HUDEP-2 (cell line): ENCODE results near the gene ARHGEF2.
"Not testable (repeated sequence)": the region's sequence is repeated elsewhere in the genome, so short reads cannot be mapped to it uniquely, and the experiment has no call there.

Experiments used
- DNase-seq, 76 experiments: peaks; one replicate each; lab custom pipeline; 2025; ENCODE audit not compliant: unreplicated experiment in 76 of 76; lab: John Stamatoyannopoulos, UW

The ARHGEF2 gene

DNA sequence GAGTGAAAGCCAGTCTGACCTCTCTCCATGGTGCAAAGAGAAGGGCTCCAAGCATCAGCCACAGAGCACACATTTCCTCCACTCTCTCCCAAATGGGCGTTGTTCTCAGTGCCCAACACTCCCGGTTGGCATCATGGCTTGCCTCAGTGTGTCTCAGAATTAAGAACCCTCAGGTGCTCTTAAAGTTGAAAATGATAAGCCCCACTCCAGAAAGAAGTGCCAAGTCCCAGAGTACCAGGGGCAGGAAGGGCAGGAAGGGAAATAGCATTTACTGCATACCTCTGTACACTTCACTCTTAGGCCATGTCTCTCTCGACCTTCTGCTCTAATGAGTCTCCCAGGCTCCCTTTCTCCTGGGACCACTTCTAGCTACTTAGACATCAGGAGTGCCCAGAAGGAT is 15.2 kb upstream of the ARHGEF2 start:
- no peak for DNase-seq

GRCh38 chr1:155990005-155990739 is 11.8 kb upstream of the ARHGEF2 start:
- no peak for DNase-seq

- DNase-seq: peak in 65 of 76 experiments; percentile 8 to 83 (median 55)
These were observed 11.1 kb upstream of the ARHGEF2 start for GRCh38 chr1:155989242-155990004.

- DNase-seq: not testable (repeated sequence)
These were observed 6.7 kb upstream of the ARHGEF2 start for GRCh38 chr1:155984903-155985645.

GRCh38 chr1:155984341-155984740 is 6.0 kb upstream of the ARHGEF2 start:
- no peak for DNase-seq

DNA sequence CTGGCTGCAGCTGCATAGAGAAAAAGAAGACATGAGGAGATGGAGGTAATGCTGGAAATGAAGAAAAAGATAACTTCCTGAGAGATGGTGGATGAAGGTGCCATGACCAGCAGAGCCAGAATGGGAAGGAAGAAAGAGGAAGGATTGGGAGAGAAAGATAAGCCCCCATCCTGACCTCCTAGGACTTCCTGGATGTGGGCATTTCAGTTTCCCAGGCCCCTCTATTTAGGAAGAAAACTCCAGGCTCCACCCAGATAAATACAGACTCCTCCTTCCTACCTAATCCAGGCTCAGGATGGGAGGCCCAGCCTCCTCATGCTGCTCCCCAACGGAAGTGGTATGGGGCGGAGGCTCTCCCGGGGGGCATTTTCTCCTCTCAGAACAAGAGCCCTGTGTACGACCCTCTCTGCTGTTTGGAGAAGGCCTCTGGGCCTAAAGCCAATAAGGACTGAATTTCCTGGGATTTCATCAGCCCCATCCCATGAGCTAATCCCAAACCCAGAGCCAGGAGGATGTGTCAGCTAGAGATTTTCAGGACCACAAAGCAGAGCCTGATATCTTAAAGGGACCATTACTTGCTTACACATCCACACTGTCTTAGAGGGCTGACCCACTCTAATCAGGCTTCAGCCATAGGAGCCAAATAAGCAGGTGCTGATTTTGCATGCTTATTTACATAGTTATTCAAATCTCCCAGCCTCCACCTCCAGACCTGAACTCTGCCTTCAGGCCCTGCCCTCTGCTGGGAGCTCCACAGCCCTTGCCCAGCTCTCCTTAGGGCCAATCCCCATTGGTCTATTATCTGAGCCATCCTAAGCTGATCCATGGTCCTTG is 5.1 kb upstream of the ARHGEF2 start:
- peak in 9 of 76 experiments; percentile 10 to 35 (median 15) for DNase-seq

DNA sequence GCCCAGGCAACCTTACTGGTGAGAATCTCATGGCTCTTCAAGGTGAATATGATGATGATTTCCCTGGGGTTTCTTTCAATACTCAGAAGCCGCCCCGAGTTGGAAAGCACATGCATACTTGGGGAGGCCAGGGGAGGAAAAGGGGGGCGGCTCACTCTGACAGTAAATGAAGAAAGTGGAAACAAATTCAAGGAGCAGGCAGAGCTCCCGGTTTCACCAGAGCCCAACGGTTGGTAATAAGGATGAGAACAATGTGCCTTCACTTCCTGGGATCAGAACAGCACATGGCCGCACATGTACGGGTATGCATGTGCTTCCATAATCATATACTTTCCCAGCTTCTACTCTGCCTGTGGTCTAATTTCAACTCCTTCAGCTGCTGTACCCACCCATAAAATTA is 3.8 kb upstream of the ARHGEF2 start:
- no peak for DNase-seq

- peak in 21 of 76 experiments; percentile 5 to 31 (median 19) for DNase-seq
These were observed 3.1 kb upstream of the ARHGEF2 start for GRCh38 chr1:155981266-155982088.

GRCh38 chr1:155979597-155980343 is 1.4 kb upstream of the ARHGEF2 start:
- DNase-seq: peak in 66 of 76 experiments; percentile 15 to 80 (median 58)

GRCh38 chr1:155978973-155979429 is 654 bp upstream of the ARHGEF2 start:
- DNase-seq: peak in 17 of 76 experiments; percentile 1 to 43 (median 25)

DNA sequence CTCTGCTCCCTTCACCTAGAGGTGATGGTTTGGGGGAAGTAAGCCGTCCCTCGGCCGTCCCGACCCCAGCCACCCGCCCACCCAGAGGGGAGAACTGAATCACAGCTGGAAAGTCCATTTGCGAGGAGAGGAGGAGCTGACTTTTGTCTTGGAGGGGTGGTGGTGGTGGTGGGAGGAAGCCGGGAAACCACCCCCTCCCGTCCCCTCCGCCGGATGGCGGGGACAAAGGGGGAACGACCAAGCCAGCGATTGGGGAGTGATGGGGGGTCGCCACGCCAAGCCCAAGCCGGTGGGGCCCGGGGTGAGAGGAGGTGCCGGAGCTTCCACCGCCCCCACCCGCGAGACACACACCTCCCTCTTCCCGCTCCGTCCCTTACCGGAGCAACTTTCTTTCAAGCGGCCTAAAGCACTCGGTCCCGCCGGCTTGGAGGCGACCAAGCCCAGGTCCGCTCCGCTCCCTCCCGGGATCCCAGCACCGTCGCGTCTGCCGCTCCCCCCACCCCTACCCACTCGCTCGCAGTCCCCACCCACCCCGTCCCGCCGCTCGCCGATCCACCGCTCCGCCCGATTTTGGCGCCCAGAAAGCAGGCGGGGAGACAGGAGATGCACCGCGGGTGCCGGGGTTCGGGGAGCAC is 540 bp downstream of the ARHGEF2 start:
- peak in 9 of 76 experiments; percentile 17 to 36 (median 26) for DNase-seq

DNA sequence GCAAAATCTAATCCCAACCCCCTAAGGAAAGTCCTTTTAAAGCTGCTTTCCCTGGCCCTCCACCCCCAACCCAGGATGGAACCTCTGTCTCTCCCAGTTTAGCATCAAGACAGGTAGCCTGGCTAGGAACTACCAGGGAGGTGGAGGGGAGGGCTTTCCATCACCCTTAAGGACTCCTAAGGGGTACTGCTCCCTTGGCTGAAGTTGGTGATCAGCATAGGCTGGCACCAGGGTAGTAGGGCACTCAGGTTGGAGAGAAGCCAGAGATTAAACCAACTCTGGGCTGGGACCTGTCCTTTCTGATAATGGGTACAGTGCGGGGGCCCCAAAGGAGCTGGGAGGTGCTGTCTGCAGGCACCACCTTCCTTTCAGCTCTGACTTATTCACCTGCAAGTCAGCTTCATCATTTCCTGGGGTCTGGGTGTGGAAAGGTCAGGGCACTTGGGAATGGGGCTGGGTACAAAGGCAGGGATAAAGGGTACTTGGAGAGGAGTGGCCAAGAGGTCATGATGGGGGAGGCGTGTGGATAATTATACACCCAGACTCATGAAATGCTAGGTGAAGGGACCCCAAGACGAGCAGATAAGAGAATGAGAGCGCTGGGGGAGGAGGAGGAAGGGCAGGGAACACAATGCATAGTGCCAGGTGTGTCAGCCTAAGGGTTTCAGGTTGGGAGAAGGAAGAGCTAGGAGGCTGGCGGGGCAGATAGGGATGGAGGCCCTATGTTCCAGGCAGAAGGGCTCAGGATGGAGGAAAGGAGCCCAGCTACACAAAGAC is 1.2 kb downstream of the ARHGEF2 start:
- peak in 72 of 76 experiments; percentile 27 to 88 (median 65) for DNase-seq

DNA sequence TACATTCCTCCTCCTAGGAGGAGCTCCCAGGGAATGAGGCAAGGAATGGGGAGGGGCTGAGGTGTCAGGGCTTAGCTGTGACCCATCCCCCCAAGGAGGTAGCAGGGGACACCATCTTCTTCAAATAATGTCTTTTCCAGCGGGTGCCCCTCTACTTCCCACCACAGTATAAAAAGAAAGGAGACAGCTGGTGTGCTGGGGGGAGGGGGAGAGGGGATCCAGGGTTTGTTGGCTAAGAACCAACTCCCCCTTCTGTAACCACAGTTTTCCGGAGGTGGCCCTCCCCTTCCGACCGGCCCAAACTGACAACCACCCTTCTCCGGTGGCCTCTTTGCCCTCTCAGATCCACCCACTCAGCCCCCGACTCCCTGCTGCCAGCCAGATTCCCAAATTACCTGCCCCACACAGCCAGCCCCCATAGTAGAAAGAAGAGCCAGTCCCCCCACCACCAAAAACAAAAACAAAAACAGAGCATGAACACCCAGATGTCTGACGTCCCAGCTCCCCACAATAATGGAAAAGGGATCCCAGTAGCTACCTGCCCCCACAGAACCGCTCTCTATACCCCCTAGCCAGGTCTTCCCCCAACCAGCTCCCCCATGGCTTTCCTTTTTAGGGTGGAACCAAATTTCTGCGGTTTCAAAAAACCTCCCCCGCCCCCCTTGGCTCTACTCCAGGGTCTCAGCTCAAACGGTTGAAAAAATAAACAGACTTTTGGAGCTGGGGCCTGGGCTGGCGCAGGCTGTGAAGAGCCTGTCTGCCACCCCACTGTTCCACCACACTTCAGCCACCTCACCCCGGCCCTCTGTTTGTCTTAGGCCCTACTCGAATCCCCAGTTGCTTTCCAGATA is 2.1 kb downstream of the ARHGEF2 start:
- DNase-seq: peak in 72 of 76 experiments; percentile 5 to 92 (median 80)

DNA sequence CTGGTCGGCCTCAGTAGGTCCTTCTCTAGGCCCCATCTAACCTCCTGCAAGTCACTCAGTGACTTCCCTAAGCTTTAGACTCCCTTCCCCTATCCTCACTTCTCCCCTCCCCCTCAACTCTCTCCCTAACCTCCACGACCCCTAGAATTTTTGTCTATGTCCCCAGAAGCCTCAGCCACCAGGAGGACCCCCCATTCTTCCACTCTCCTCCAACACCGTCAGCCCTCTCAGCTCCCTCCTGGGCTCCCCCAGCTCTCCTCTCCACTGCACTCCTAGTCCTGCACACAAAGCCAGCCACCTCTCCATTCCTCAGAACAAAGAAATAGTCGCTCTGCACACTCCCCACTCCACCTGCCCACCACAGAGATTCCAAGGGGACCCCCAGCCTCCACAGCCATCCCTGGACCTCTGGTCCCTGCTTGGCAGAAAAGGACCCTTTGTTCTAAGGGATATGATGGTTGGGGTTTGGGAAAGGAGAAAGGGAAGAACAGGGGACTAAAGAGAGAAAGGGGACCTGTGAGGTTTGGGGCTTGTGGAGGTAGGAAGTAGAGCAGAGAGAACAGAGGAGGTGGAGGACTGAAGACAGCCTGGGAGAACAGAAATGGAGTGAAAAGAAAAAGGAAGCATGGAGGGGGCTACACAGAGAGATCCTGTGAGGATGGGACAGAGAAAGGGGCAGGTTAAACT is 2.8 kb downstream of the ARHGEF2 start:
- DNase-seq: no peak

DNA sequence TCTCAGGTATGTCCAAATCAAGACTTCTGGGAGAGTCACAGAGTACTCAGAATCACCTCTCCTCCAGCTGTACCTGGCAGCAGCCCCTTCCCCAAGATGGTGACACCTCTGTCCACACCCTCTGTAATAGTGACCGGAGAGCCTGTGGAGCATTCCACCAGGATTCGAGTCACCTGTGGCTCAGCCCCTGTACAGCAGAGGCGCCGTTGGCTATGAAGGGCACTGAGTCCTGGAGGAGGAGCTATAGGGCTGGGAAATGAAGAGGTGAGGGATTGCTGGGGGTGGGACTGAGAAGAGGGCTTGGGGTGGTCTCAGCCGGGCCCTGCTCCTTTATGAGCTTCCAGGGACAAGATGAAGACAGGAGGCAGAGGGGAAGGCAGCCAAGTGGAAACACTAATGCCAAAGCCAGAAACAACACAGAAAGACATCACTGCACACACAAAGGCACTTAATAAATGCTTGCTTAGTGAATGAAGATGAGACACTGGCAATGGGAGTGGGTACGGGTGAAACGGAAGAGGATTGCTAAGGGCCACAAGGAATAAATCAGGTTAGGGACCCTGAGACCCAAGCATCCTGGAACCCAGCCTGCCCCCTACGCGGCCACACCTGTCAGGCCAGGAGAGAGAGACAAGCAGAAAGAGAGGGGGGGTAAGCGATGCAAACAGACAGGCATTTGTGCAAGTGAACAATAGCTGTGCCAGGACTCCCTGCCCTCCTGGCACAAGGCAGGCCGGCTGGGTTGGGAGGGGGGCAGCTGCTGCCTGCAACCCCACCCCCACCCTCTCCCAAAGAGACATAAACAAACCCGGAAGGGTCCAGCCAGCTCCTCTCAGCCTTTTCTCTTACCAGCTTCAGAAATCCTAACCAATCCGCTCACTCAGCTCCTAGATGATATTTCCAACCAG is 3.9 kb downstream of the ARHGEF2 start:
- no peak for DNase-seq
